HTERT RPE-1 (cell line): ENCODE data around the gene RFFL.
"Not testable (repeated sequence)": the region's sequence is repeated elsewhere in the genome, so short reads cannot be mapped to it uniquely, and the experiment has no call there.

Experiments used
- in situ Hi-C: fragments of 300-500 bp; cut with MboI; formaldehyde crosslinking; loops from 4 replicates; pipeline ENCODE4 v1.14.3; 2020; ENCODE audit warnings: low sequenced_read_pairs

The RFFL gene

GRCh38 chr17:35051183-35051578, 12.3 kb downstream of the RFFL start:
- in situ Hi-C loops: no loop called here

GRCh38 chr17:35050170-35050569, 13.3 kb downstream of the RFFL start:
- in situ Hi-C loops: no loop called here

- in situ Hi-C loops: no loop called here
Measured at GRCh38 chr17:35048685-35049379, 14.7 kb downstream of the RFFL start.

- in situ Hi-C loops: no loop called here
Measured at GRCh38 chr17:35046740-35047283, 16.7 kb downstream of the RFFL start.

GRCh38 chr17:35046245-35046644, 17.3 kb downstream of the RFFL start:
- in situ Hi-C loops: no loop called here

- in situ Hi-C loops: not testable (repeated sequence)
Measured at GRCh38 chr17:35045458-35045979, 18.0 kb downstream of the RFFL start.

- in situ Hi-C loops: no loop called here
Measured at GRCh38 chr17:35044181-35044580, 19.3 kb downstream of the RFFL start.

GRCh38 chr17:35041390-35041789, 22.1 kb downstream of the RFFL start:
- in situ Hi-C loops: no loop called here

- in situ Hi-C loops: no loop called here
Measured at GRCh38 chr17:35038453-35038852, 25.1 kb downstream of the RFFL start.

- in situ Hi-C loops: no loop called here
Measured at GRCh38 chr17:35030780-35031179, 32.7 kb downstream of the RFFL start.

GRCh38 chr17:35028531-35029262, 34.8 kb downstream of the RFFL start:
- in situ Hi-C loops: no loop called here

GRCh38 chr17:35028097-35028496, 35.4 kb downstream of the RFFL start:
- in situ Hi-C loops: not testable (repeated sequence)

GRCh38 chr17:35025541-35025940, 38.0 kb downstream of the RFFL start:
- in situ Hi-C loops: no loop called here

- in situ Hi-C loops: no loop called here
Measured at GRCh38 chr17:35023538-35023937, 40.0 kb downstream of the RFFL start.

GRCh38 chr17:35022536-35023063, 40.9 kb downstream of the RFFL start:
- in situ Hi-C loops: no loop called here

GRCh38 chr17:35021520-35022380, 41.8 kb downstream of the RFFL start:
- in situ Hi-C loops: no loop called here

GRCh38 chr17:35019386-35020179, 43.9 kb downstream of the RFFL start:
- in situ Hi-C loops: no loop called here

GRCh38 chr17:35018814-35019213, 44.7 kb downstream of the RFFL start:
- in situ Hi-C loops: no loop called here

- in situ Hi-C loops: no loop called here
Measured at GRCh38 chr17:35017021-35017420, 46.5 kb downstream of the RFFL start.

- in situ Hi-C loops: no loop called here
Measured at GRCh38 chr17:35016369-35016768, 47.1 kb downstream of the RFFL start.
